Upper lobe of left lung (tissue), 4 donors: ENCODE data around the gene AMER3.

Experiments
- CTCF ChIP-seq, 6 experiments: fragments of 450-650 bp in 4 of 6; fragments of 200-600 bp in 2 of 6; sonication (generic) in 2 of 6; IDR thresholded peaks; one replicate each; pipeline ENCODE4 v1.5.1; 2016 to 2019; ENCODE audit warnings: antibody characterized with exemption in 6 of 6
- EP300 ChIP-seq, 4 donors: sonication (generic); formaldehyde crosslinking; IDR thresholded peaks; one replicate each; pipeline ENCODE4 v1.5.1; 2017; ENCODE audit warnings: antibody characterized with exemption in 4 of 4, control low read depth in 2 of 4

GRCh38 chr2:130766711-130767407 lies 11.5 kb downstream of the AMER3 start:
- no peak for TF ChIP-seq EP300 (IDR thresholded peaks at IDR 0.05)
- no peak for TF ChIP-seq CTCF (IDR thresholded peaks at IDR 0.05)
